CD4-positive, alpha-beta T cell treated with Interleukin-15 for 4 hours (primary cell): ENCODE results near the gene SPINT1.

Experiments used
- DNase-seq: peaks from one replicate; pipeline ENCODE4 v3.0.0-alpha.2; 2020; ENCODE audit warnings: low spot score

The SPINT1 gene

DNA sequence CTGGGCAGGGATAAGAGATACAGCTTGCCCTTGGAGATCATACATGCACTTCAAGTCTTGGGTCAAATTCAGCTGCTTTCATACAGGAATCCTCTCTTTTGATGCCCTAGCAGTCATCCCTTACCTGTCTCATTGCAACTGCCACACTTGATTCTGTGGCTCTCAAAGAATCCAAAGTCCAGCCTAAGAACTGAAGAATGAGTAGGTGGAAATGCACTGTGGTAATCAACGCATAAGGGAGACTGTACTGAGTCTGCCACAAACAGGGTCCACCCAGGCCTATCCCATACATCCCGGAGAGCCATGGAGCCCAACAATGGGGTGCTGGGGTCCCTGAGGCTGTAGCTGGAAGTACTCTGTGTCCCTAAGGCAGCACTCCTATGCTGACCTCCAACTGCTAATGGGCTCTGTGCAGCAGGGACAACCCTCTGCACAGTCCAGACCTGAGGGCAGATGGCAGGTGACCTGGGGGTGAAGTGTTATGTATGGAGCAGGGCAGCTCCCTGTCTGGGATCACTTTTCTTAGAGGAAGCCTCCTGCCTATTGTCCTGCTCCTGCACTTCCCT, 48.7 kb downstream of the SPINT1 start:
- no peak for DNase-seq

DNA sequence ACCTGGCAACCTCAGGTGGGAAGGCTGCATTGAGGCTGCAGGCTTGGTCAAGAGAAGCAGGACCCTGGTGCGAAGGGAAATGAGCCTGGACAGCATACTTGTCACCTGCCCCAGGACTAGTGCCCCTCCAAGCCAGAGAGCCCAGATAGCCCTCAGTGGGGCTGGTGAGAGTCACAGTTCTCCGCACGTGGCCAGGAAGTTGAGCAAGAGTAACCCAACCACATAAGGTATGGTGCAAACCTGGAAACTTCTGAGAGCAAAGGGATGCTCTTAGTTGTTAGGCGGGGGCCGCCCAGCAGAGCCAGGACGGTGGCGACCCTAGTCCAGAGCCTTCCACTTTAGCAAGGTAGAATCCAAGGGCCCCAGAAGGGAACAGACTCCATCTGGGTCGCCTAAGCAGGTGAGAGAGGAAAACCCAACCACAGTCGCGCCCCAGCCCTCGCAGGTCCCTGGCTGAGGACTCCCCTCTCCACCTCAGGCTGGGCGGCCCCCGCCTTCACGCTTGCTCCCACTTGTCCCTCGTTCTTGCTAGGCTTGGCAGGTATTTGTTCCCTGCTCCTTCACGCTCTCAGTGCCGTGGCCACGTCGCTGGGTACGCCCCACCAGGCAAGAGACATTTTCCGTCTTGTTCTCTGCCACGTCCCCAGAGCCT, 49.3 kb downstream of the SPINT1 start:
- DNase-seq: no peak

DNA sequence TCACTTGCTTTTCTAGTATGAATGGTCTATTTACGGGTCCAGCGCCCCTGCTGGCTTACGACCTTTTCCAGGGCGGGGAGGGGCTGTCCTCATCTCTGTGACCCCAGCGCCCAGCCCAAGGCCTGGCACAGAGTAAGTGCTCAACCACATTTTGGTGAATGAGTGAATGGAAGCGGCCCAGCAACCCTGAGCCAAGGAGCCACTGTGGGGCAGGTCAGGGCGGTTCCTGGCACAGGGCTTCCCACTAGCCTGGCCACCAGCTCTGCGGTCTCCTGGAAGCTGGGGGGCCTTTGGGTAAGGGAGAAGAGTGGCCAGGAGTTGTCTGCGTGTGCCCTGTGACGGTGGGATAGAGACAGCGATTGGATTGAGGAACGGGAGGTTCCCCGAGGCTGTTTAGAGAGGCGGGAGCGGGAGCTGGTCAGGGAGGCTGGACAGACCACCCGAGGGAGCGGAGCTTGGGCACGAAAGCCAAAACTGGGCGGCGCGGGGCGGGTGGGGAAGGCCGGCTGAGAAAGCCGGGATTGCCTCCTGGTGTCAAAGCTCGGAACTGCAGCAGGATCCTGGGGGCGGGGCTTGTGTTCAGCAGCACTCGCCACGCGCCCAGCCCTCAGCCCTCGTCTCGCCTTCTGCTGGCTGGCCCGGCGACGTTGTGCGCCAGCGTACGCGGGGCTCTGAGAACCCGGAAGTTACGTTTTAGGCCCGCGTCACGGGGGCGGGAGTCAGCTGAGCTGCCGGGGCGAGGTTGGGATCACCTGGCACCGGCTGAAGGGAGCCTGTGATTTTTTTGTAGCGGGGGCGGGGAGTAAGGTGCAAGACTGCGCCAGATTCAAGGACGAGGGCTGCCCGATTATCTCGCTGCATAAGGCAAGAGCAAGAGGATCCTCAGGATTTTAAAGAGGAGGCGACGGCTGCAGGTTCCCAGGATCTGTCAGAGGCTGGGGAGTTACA, 50.2 kb downstream of the SPINT1 start, which contains the start of gene VPS18:
TSS of gene VPS18 (plus strand) at position 718 of the 948 bp plus-strand sequence. CDS start 319 bp downstream, outside the sequence.
- peak; percentile 97 for DNase-seq

DNA sequence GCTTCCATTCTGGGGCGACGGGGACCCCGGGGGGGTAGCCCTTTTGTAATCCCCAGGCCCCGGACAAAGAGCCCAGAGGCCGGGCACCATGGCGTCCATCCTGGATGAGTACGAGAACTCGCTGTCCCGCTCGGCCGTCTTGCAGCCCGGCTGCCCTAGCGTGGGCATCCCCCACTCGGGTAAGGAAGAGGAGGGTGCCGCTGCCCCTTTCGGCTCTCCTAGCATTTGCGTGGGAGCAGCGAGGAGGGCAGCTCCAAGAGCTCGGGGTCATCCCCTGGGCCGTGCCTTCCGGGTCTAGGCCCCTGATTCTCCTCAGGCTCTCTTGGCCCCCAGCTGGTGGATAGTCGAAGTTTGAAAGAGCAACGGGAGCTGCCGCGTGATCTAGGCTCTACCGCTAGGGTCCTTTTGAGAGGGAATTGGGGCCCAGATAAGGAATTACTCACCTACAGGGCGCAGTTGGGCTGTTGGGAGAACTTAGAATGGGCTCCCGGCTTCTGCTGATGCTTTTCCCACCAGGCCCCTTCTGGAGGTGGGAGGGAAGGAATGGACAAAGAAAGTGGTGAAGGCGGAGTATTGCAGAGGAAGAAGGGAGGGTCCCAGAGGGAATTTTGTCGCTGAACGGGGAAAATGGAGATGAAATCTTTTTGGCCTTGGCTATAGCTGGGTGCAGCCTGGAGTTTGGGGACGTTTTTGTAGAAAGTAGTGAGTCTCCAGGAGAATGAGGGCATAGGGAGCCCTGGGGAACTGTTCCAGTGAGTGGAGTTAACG, 51.0 kb downstream of the SPINT1 start:
- DNase-seq: peak; percentile 60

DNA sequence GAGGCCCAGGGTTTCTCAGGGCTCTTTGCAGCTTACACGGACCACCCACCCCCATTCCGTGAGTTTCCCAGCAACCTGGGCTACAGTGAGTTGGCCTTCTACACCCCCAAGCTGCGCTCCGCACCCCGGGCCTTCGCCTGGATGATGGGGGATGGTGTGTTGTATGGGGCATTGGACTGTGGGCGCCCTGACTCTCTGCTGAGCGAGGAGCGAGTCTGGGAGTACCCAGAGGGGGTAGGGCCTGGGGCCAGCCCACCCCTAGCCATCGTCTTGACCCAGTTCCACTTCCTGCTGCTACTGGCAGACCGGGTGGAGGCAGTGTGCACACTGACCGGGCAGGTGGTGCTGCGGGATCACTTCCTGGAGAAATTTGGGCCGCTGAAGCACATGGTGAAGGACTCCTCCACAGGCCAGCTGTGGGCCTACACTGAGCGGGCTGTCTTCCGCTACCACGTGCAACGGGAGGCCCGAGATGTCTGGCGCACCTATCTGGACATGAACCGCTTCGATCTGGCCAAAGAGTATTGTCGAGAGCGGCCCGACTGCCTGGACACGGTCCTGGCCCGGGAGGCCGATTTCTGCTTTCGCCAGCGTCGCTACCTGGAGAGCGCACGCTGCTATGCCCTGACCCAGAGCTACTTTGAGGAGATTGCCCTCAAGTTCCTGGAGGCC, 55.8 kb downstream of the SPINT1 start:
- DNase-seq: no peak

DNA sequence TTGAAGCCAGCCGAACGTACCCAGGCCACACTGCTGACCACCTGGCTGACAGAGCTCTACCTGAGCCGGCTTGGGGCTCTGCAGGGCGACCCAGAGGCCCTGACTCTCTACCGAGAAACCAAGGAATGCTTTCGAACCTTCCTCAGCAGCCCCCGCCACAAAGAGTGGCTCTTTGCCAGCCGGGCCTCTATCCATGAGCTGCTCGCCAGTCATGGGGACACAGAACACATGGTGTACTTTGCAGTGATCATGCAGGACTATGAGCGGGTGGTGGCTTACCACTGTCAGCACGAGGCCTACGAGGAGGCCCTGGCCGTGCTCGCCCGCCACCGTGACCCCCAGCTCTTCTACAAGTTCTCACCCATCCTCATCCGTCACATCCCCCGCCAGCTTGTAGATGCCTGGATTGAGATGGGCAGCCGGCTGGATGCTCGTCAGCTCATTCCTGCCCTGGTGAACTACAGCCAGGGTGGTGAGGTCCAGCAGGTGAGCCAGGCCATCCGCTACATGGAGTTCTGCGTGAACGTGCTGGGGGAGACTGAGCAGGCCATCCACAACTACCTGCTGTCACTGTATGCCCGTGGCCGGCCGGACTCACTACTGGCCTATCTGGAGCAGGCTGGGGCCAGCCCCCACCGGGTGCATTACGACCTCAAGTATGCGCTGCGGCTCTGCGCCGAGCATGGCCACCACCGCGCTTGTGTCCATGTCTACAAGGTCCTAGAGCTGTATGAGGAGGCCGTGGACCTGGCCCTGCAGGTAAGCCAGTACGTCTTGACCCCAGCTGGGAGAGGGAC, 56.6 kb downstream of the SPINT1 start:
- DNase-seq: no peak

DNA sequence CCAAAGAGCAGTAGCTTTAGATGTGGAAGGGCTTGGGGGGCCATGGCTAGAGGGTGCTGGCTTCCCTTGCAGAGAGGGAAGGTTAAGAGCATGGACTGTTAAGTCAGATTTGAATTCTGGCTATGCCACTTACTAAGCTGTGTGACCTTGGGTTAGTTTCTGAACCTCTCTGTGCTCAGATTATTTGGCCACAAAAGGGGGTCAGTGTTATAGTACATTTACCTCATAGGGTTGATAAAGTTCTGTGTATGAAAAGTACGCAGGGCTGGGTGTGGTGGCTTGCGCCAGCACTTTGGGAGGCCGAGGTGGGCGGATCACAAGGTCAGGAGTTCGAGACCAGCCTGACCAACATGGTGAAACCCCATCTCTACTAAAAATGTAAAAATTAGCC, 57.2 kb downstream of the SPINT1 start:
- no peak for DNase-seq

DNA sequence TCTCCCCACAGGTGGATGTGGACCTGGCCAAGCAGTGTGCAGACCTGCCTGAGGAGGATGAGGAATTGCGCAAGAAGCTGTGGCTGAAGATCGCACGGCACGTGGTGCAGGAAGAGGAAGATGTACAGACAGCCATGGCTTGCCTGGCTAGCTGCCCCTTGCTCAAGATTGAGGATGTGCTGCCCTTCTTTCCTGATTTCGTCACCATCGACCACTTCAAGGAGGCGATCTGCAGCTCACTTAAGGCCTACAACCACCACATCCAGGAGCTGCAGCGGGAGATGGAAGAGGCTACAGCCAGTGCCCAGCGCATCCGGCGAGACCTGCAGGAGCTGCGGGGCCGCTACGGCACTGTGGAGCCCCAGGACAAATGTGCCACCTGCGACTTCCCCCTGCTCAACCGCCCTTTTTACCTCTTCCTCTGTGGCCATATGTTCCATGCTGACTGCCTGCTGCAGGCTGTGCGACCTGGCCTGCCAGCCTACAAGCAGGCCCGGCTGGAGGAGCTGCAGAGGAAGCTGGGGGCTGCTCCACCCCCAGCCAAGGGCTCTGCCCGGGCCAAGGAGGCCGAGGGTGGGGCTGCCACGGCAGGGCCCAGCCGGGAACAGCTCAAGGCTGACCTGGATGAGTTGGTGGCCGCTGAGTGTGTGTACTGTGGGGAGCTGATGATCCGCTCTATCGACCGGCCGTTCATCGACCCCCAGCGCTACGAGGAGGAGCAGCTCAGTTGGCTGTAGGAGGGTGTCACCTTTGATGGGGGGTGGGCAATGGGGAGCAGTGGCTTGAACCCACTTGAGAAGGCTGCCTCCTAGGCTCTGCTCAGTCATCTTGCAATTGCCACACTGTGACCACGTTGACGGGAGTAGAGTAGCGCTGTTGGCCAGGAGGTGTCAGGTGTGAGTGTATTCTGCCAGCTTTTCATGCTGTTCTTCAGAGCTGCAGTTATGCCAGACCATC, 59.0 kb downstream of the SPINT1 start:
- DNase-seq: no peak

DNA sequence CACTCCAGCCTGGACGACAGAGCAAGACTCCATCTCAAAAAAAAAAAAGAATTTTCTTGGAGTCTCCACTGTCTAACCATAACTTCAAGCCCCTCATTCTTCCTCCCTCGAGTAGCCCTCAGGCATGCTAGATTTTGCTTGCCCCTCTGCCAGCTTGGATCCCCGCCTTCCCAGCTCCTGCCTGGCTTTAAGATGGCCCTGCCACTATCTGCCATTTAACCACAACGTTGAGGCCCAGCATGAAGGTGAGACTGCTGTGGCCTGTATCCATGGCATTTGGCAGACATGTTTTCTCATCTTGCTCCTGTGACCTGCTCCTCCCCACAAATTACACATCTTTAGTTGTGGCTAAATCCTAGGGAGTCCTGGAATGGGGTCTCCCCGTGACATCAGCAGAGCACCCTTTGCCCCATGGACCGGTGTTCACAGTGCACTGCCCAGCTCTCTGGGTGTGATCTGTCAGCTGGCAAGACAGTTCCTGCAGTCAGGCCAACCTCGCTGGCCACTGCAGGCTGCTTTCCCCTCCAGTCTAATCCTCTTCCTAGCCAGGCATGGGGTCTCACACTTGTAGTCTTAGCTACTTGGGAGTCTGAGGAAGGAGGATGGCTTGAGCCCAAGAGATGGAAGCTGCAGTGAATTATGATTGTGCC, 60.8 kb downstream of the SPINT1 start:
- DNase-seq: no peak

DNA sequence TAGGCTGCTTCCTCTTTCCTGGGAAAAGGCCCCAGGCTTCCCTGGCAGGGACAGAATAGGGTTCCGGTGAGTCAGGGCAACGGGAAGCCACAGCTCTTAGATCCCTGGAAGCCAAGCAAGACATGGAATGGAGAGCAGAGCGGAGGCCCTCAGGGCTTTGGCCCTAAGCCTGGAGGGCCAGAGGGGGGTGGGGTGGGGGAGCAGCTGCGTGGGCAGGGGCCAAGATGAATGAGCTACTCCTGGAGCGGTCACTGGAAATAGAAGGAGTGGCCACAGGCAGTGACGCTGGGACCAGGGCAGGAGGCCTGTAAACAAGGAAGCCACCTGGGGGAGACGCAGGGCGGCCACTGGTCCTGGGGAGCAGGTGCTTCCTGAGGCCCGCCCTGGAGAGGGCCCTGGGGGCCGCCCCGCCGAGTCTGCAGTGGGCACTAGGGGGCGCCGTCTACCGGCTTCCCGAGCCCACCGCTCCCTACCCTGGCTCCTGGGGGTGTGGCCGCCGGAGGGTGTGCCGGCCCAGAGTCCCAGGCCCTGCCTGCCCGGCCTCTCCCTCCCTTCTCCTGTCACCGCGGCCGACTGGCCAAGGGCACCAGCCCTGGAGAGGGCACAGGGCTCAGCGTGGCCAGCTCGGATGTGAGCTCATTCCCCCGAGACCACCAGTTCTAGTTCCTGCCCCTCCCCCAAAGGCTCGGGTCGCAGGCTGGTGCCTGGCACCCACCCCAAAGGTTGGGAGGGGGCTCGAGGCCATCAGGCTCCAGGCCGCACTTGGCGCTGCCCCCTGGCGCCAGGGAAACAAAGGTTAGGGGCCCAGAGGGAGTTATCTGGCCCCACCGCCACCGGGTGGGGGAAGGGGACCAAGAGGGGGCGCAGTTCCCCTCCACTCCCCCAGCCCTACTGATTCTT, 62.5 kb downstream of the SPINT1 start:
- DNase-seq: peak; percentile 66

DNA sequence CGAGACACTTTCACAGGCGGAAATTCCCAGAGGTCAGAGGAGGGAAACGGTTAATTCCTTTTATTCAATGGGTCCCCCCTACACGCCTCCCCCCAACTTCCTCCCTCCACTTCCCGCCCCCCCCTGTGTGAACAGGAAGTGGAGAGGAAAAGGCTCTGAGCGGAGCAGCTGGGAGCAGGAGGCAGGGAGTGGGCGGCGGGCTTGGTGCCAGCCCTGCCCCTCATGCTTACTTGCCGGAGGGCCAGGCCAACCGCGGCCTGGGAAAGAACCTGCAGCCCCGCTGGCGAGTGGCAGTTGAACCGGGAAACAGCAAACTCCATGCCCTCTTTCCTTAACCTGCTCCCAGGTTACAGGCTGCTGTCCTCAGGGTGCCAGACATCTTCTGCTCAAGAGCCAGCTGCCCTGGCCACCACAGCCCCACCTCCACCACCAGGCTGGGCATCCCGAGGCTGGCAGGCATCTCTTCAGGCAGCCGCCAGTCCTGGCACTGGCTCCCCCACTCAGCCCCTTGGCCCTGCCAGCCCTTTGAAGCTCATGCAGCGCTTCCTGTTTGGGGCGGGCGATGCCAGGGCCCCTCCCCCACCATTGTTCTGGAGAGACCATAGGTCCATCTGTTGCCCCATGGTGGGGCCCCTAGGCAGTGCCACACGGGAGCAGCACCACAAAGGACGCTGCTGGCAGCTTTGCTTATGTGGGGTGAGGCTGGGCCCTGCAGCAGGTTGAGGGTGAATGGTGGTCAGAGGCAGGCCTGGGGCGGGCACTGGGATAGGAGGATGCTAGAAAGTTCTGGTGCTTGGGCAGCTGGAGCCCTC, 63.3 kb downstream of the SPINT1 start:
- DNase-seq: peak; percentile 53
